GM15510 (cell line): ENCODE results near the gene CDKN1A.

Source experiments
- POLR2A ChIP-seq: IDR thresholded peaks from 3 replicates; pipeline ENCODE4 v1.6.1; 2011; ENCODE audit warnings: borderline replicate concordance; ENCODE audit not compliant: insufficient read length; ENCODE audit errors: extremely low read depth

The CDKN1A gene

DNA sequence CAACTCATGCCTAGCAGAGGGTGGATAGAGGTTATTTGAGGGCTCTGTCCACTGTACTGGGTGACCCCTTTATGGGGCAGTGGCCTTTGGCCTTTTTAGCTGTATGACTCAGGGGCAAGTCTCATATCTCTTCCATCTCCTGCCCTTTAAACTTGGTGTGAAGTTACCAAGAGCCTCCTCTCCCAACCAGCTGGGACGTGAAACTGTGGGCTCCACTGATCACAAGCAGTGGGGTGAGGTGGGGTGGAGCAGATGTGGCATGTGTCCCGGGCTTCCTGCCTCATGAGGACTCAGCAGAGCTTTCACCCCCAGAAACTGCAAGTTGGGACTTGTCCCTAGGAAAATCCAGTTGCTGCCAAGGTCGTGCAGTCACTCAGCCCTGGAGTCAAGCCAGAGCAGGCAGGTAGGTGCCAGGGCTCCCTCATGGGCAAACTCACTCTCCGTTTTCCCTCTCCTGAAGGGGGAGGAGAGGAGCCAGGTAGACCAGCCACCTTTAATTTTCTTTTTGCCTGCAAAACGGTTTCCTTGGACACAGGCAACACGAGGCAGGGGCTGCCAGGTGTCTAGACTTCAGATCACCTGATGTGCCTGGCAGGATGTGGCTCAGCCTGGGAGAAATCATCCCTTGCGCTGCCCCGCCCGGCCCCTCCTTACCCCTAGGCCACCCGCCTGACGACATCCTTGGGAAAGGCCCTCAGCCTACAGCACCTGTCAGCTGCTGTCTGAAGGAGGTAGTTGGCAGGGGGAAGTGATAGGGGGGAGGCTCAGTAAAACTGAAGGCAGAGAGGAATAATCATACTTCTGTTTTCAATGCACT, 4.0 kb downstream of the CDKN1A start:
- TF ChIP-seq POLR2A, result peak; percentile 20

DNA sequence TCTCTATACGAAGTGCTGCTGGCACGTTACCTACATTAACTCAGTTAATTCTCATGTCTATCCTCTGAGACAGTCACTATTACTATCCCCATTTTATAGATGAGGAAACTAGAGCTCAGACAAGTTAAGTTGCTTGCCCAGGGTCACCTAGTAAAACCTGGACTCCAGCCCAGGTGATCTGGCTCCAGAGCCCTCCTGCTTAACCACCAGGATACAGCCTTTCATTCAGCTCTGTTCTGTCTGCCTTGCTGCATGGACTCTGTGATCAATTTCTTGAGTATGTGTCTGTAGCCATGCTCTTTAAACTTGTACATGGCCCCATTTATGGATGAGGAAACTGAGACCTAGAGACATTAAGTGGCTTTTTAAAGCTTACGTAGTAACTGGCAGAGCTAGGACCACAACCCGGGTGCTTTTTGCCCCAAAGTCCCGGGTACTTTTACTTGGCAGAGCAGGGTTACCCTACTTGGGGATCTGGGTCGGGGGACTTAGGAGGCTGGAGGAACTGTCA, 4.7 kb downstream of the CDKN1A start:
- TF ChIP-seq POLR2A, result no peak

- TF ChIP-seq POLR2A, result peak; percentile 36
Measured at GRCh38 chr6:36683656-36684446, 5.3 kb downstream of the CDKN1A start.

- no peak for TF ChIP-seq POLR2A
Measured at GRCh38 chr6:36684447-36684812, 5.9 kb downstream of the CDKN1A start.

GRCh38 chr6:36685166-36685924, 6.8 kb downstream of the CDKN1A start:
- peak; percentile 35 for TF ChIP-seq POLR2A

DNA sequence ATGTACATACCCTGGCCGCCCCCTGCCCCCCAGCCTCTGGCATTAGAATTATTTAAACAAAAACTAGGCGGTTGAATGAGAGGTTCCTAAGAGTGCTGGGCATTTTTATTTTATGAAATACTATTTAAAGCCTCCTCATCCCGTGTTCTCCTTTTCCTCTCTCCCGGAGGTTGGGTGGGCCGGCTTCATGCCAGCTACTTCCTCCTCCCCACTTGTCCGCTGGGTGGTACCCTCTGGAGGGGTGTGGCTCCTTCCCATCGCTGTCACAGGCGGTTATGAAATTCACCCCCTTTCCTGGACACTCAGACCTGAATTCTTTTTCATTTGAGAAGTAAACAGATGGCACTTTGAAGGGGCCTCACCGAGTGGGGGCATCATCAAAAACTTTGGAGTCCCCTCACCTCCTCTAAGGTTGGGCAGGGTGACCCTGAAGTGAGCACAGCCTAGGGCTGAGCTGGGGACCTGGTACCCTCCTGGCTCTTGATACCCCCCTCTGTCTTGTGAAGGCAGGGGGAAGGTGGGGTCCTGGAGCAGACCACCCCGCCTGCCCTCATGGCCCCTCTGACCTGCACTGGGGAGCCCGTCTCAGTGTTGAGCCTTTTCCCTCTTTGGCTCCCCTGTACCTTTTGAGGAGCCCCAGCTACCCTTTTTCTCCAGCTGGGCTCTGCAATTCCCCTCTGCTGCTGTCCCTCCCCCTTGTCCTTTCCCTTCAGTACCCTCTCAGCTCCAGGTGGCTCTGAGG, 7.6 kb downstream of the CDKN1A start:
- TF ChIP-seq POLR2A, result no peak

DNA sequence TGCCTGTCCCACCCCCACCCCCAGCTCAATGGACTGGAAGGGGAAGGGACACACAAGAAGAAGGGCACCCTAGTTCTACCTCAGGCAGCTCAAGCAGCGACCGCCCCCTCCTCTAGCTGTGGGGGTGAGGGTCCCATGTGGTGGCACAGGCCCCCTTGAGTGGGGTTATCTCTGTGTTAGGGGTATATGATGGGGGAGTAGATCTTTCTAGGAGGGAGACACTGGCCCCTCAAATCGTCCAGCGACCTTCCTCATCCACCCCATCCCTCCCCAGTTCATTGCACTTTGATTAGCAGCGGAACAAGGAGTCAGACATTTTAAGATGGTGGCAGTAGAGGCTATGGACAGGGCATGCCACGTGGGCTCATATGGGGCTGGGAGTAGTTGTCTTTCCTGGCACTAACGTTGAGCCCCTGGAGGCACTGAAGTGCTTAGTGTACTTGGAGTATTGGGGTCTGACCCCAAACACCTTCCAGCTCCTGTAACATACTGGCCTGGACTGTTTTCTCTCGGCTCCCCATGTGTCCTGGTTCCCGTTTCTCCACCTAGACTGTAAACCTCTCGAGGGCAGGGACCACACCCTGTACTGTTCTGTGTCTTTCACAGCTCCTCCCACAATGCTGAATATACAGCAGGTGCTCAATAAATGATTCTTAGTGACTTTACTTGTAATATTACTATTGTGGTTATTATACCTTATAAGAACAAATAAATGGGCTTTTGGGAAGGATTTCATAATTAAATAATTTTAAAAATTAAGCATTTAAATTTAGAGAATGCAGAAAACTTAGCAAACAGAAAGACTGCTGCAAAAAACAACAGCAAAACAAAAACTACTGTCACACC, 8.4 kb downstream of the CDKN1A start:
- peak; percentile 44 for TF ChIP-seq POLR2A

GRCh38 chr6:36688063-36688738, 9.7 kb downstream of the CDKN1A start:
- TF ChIP-seq POLR2A, result no peak

DNA sequence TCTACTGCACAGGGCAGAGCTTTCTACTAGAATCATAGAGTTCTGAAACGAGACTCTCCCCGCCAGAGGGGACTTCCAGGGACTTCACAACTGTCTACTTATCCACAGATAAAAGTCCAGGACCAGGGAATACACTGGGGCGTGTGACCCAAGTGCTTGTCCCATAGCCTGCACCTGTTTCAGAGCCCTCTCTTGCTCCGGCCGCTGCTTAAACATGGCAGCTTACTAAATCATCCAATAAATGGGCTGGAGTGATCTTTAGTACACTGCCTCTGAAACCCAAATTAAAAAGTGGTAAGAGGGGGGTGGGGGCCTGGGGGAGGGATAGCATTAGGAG, 10.2 kb downstream of the CDKN1A start:
- TF ChIP-seq POLR2A, result no peak

GRCh38 chr6:36691011-36691410, 12.5 kb downstream of the CDKN1A start:
- TF ChIP-seq POLR2A, result no peak

DNA sequence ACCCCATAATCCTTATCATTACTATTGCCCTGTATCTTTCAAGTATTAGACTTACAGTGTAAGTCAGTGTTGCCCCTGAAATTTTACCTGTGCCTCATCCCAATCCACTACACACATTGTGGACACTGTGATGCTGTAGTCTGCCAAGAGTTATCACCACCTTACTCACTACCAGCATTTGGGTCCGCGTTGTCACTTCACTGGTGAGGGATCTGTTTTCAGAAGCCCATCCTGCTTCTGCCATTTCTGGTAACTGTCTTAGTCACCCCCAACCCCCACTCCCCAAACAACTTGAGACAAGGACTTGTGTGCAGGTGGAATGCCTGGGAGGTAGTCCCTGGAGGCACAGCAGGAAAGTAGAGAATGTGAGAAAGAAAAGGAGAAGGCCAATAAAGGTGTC, 13.1 kb downstream of the CDKN1A start:
- TF ChIP-seq POLR2A, result no peak

DNA sequence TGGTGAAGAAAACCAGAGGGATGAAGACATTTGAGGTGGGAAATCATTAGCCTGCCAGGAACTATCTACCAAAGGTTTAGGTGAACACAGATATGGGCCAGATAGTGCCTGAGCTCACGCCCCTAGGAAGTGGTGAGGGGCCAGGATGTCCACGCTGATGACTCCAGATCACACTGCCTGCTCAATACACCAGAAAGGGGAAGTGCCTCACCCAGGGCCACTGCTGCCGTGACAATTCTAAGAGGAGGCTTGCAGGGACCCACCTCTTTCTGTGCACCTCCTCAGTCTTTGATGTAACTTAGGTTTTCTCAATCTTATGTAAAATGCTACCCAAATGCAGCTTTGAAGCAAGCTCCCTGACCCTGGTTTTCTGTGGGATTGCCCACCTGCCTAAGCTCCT, 13.7 kb downstream of the CDKN1A start:
- peak; percentile 19 for TF ChIP-seq POLR2A
